Endodermal cell (in vitro differentiated cells): ENCODE measurements around the gene ZNF691. TPM values are rescaled to one million over a fixed set of nuclear protein-coding genes. Genes with fewer than 3 reads are reported as not detected.

Experiments
- DNase-seq: peaks from one replicate; pipeline ENCODE4 v3.0.0-alpha.2; 2017
- H3K27ac ChIP-seq: 2 replicates; pipeline ENCODE4 v1.5.1; 2013; ENCODE audit warnings: mild to moderate bottlenecking, low read depth, low read length, moderate library complexity
- H3K27me3 ChIP-seq: 2 replicates; pipeline ENCODE4 v1.6.1; 2013; ENCODE audit warnings: mild to moderate bottlenecking, low read length, moderate library complexity; ENCODE audit not compliant: insufficient read depth, control insufficient read depth, poor library complexity, severe bottlenecking
- H3K36me3 ChIP-seq: 2 replicates; pipeline ENCODE4 v1.7.0; 2013; ENCODE audit warnings: mild to moderate bottlenecking, low read length, moderate library complexity; ENCODE audit not compliant: control insufficient read depth, insufficient read depth
- H3K4me1 ChIP-seq: one replicate; pipeline ENCODE4 v1.7.0; 2013; ENCODE audit warnings: low read length; ENCODE audit not compliant: control insufficient read depth, insufficient read depth
- H3K4me3 ChIP-seq: 2 replicates; pipeline ENCODE4 v1.5.1; 2013; ENCODE audit warnings: mild to moderate bottlenecking, low read length, moderate library complexity
- H3K9ac ChIP-seq: 2 replicates; pipeline ENCODE4 v1.6.1; 2013; ENCODE audit warnings: mild to moderate bottlenecking, low read length, moderate library complexity; ENCODE audit not compliant: poor library complexity, severe bottlenecking; ENCODE audit errors: extremely low read depth
- H3K9me3 ChIP-seq: 2 replicates; pipeline ENCODE4 v1.6.1; 2013; ENCODE audit warnings: mild to moderate bottlenecking, low read length, moderate library complexity; ENCODE audit not compliant: control insufficient read depth
- H3K27ac Mint-ChIP-seq: 2 replicates; pipeline ENCODE4 v1.8.0; 2020; ENCODE audit warnings: mixed read lengths
- H3K27me3 Mint-ChIP-seq: 2 replicates; pipeline ENCODE4 v1.8.0; 2021; ENCODE audit warnings: mild to moderate bottlenecking, mixed read lengths; ENCODE audit not compliant: insufficient read depth
- H3K36me3 Mint-ChIP-seq: 2 replicates; pipeline ENCODE4 v1.8.0; 2020; ENCODE audit warnings: low read depth, mixed read lengths
- H3K4me1 Mint-ChIP-seq: 2 replicates; pipeline ENCODE4 v1.8.0; 2020; ENCODE audit warnings: mixed read lengths
- H3K4me3 Mint-ChIP-seq: 2 replicates; pipeline ENCODE4 v1.8.0; 2020; ENCODE audit warnings: mild to moderate bottlenecking, moderate library complexity, mixed read lengths
- H3K9me3 Mint-ChIP-seq: 2 replicates; pipeline ENCODE4 v1.8.0; 2020; ENCODE audit warnings: mild to moderate bottlenecking, mixed read lengths
- CTCF ChIP-seq: fragments of 200-600 bp; sonication (generic); conservative IDR thresholded peaks from 2 replicates; pipeline ENCODE4 v1.5.0; 2021; ENCODE audit warnings: antibody characterized with exemption, mild to moderate bottlenecking
- WGBS, 2 experiments: methylation state at CpG; one replicate each; pipeline versions ENCODE4 v1.1.5 to v1.1.7; 2013; ENCODE audit warnings: missing lambda C conversion rate in 2 of 2, mixed read lengths in 1 of 2; ENCODE audit not compliant: insufficient coverage in 1 of 2, insufficient read length in 1 of 2; 5-methylcytosine and 5-hydroxymethylcytosine counted together
- total RNA-seq, 2 donors: library from RNA; stranded (reverse); fragmentation: NEBNext Ultra II Directional in 1 of 2; extraction: Animal tissue kit (Norgen Biotek cat#: 25700) in 1 of 2; gene quantifications; 2 replicates in 1 of 2; 3 replicates in 1 of 2; pipeline ENCODE4 v1.2.1, GENCODE V29; 2021

Gene ZNF691
- total RNA-seq, 2 donors from 2014 or later, result 15.5 to 16.6 TPM

GRCh38 chr1:42822800-42823392, 23.5 kb upstream of the ZNF691 start:
- no peak for TF ChIP-seq CTCF
- H3K27me3 ChIP-seq, result no peaks in the 10 kb centered on the region
- no peak overlapping the region for H3K27ac ChIP-seq
- H3K9me3 ChIP-seq, result no peaks in the 10 kb centered on the region
- Mint-ChIP-seq H3K9me3 (no peaks in the 10 kb centered on the region), H3K27ac (no peak overlapping the region), H3K4me3 (no peak overlapping the region), H3K27me3 (no peaks in the 10 kb centered on the region), H3K36me3 (no peaks in the 10 kb centered on the region), H3K4me1 (peaks cover 21% of the 10 kb centered on the region)
- H3K9ac ChIP-seq, result no peak overlapping the region
- WGBS, 2 experiments, result 100% methylated on average over 2 of the region's 2 CpGs; no CpG with 5 or more reads in 1 of the 2 experiments
- H3K4me3 ChIP-seq, result no peak overlapping the region
- DNase-seq, result no peak
- H3K36me3 ChIP-seq, result no peaks in the 10 kb centered on the region
- peaks cover 3% of the 10 kb centered on the region for H3K4me1 ChIP-seq

GRCh38 chr1:42824481-42825035, 21.9 kb upstream of the ZNF691 start:
- Mint-ChIP-seq H3K27ac (no peak overlapping the region), H3K36me3 (no peaks in the 10 kb centered on the region), H3K27me3 (no peaks in the 10 kb centered on the region), H3K4me1 (peaks cover 21% of the 10 kb centered on the region), H3K4me3 (no peak overlapping the region), H3K9me3 (no peaks in the 10 kb centered on the region)
- peaks cover 3% of the 10 kb centered on the region for H3K4me1 ChIP-seq
- 95 to 100% methylated on average over 4 of the region's 4 CpGs for WGBS, 2 experiments
- H3K9ac ChIP-seq, result no peak overlapping the region
- H3K27ac ChIP-seq, result no peak overlapping the region
- H3K27me3 ChIP-seq, result no peaks in the 10 kb centered on the region
- TF ChIP-seq CTCF, result no peak
- no peaks in the 10 kb centered on the region for H3K9me3 ChIP-seq
- H3K4me3 ChIP-seq, result no peak overlapping the region
- no peaks in the 10 kb centered on the region for H3K36me3 ChIP-seq
- no peak for DNase-seq

GRCh38 chr1:42825036-42825851, 21.2 kb upstream of the ZNF691 start:
- Mint-ChIP-seq H3K36me3 (no peaks in the 10 kb centered on the region), H3K27ac (peak overlapping the region; percentile 15), H3K4me3 (no peak overlapping the region), H3K4me1 (peaks cover 21% of the 10 kb centered on the region), H3K9me3 (no peaks in the 10 kb centered on the region), H3K27me3 (no peaks in the 10 kb centered on the region)
- no peak for DNase-seq
- WGBS, 2 experiments, result 86 to 95% methylated on average over 6 to 10 of the region's 10 CpGs
- no peak for TF ChIP-seq CTCF
- Histone ChIP-seq H3K9ac (no peak overlapping the region), H3K4me3 (no peak overlapping the region), H3K9me3 (no peaks in the 10 kb centered on the region), H3K27me3 (no peaks in the 10 kb centered on the region), H3K4me1 (peaks cover 3% of the 10 kb centered on the region), H3K36me3 (no peaks in the 10 kb centered on the region), H3K27ac (no peak overlapping the region)
